ENCODE results near the gene B4GALT2. TPM values are rescaled to one million over a fixed set of nuclear protein-coding genes. Genes with fewer than 3 reads are reported as not detected.

The B4GALT2 gene
- total RNA-seq, 4 donors from 2014 or later = 8.2 to 28.9 (median 22.2) TPM

GRCh38 chr1:43981636-43982035 lies 2.6 kb downstream of the B4GALT2 start:
- peaks cover 0 to 18% (median 0%) of the 10 kb centered on the region in 3 donors for H3K36me3 ChIP-seq
- no peak overlapping the region for H3K4me3 ChIP-seq
- no peak for TF ChIP-seq POLR2A (IDR thresholded peaks at IDR 0.05)
- TF ChIP-seq, protein P1, sequence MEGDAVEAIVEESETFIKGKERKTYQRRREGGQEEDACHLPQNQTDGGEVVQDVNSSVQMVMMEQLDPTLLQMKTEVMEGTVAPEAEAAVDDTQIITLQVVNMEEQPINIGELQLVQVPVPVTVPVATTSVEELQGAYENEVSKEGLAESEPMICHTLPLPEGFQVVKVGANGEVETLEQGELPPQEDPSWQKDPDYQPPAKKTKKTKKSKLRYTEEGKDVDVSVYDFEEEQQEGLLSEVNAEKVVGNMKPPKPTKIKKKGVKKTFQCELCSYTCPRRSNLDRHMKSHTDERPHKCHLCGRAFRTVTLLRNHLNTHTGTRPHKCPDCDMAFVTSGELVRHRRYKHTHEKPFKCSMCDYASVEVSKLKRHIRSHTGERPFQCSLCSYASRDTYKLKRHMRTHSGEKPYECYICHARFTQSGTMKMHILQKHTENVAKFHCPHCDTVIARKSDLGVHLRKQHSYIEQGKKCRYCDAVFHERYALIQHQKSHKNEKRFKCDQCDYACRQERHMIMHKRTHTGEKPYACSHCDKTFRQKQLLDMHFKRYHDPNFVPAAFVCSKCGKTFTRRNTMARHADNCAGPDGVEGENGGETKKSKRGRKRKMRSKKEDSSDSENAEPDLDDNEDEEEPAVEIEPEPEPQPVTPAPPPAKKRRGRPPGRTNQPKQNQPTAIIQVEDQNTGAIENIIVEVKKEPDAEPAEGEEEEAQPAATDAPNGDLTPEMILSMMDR (IDR thresholded peaks at IDR 0.05) = no peak
- H3K4me1 ChIP-seq = peaks cover 3 to 42% (median 7%) of the 10 kb centered on the region in 4 donors
- no peak for DNase-seq
- H3K27me3 ChIP-seq = no peaks in the 10 kb centered on the region
- H3K27ac ChIP-seq = no peak overlapping the region
- no peaks in the 10 kb centered on the region for H3K9me3 ChIP-seq

GRCh38 chr1:43982241-43982640 lies 3.2 kb downstream of the B4GALT2 start:
- Histone ChIP-seq H3K36me3 (peaks cover 0 to 12% (median 0%) of the 10 kb centered on the region in 3 donors), H3K9me3 (no peaks in the 10 kb centered on the region), H3K27ac (no peak overlapping the region), H3K4me3 (no peak overlapping the region), H3K4me1 (peaks cover 0 to 36% (median 7%) of the 10 kb centered on the region in 4 donors), H3K27me3 (no peaks in the 10 kb centered on the region)
- no peak for DNase-seq
- TF ChIP-seq, protein P1 (IDR thresholded peaks at IDR 0.05) = no peak
- TF ChIP-seq POLR2A (IDR thresholded peaks at IDR 0.05) = no peak

GRCh38 chr1:43982808-43983207 lies 3.8 kb downstream of the B4GALT2 start:
- peaks cover 0 to 30% (median 7%) of the 10 kb centered on the region in 4 donors for H3K4me1 ChIP-seq
- DNase-seq = no peak
- peaks cover 0 to 6% (median 0%) of the 10 kb centered on the region in 3 donors for H3K36me3 ChIP-seq
- no peaks in the 10 kb centered on the region for H3K9me3 ChIP-seq
- no peak overlapping the region for H3K27ac ChIP-seq
- H3K4me3 ChIP-seq = no peak overlapping the region
- TF ChIP-seq, protein P1 (IDR thresholded peaks at IDR 0.05) = no peak
- no peak for TF ChIP-seq POLR2A (IDR thresholded peaks at IDR 0.05)
- no peaks in the 10 kb centered on the region for H3K27me3 ChIP-seq

DNA sequence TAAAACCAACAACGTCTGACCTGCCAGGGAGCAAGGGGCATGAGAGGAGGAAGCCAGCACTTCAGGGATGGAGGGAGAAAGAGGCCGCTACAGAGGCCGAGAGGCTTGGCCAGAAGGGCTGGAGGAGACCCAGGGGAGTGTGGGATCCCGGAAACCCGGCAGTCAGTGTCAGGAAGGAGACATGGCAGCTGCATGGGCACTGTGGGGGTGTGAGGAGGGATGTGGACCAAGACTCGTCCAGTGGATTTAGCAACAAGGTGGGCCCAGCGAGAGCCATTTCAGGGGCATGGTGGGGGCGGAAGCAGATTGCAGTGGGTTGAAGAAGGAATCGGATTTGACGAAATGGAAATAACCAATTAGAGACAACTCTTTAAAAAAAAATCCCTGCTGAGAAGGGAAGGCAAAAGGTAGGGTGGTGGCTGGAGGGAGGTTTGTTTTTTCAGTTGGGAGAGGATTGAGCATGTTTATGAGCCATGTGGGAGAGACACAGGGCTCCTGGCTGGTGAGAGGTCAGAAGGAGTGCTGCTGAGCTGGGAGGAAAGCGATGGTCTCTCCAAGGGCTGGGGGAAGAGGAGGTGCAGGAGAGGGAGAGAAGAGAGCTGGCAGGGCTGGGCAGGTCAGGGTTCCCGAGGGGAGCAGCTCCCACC lies 4.4 kb downstream of the B4GALT2 start:
- H3K4me3 ChIP-seq = no peak overlapping the region
- H3K27ac ChIP-seq = no peak overlapping the region
- no peak for TF ChIP-seq POLR2A (IDR thresholded peaks at IDR 0.05)
- TF ChIP-seq, protein P1 (IDR thresholded peaks at IDR 0.05) = no peak

DNA sequence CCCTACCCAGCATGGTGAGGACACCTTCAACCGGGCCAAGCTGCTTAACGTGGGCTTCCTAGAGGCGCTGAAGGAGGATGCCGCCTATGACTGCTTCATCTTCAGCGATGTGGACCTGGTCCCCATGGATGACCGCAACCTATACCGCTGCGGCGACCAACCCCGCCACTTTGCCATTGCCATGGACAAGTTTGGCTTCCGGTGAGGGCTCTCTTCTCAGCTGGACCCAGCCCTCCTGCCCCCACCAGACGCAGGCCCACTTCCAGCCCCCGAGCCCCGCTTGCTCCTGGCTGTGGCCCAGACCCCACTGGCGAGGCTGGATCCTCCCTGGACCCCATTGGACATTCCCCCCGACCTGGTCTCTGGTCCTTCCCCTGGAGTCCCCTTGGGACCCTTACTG lies 5.8 kb downstream of the B4GALT2 start:
- H3K4me1 ChIP-seq = peaks cover 0 to 15% (median 3%) of the 10 kb centered on the region in 4 donors
- no peaks in the 10 kb centered on the region for H3K9me3 ChIP-seq
- no peaks in the 10 kb centered on the region for H3K27me3 ChIP-seq
- TF ChIP-seq, protein P1 (IDR thresholded peaks at IDR 0.05) = no peak
- TF ChIP-seq POLR2A (IDR thresholded peaks at IDR 0.05) = no peak
- H3K36me3 ChIP-seq = no peaks in the 10 kb centered on the region
- no peak overlapping the region for H3K27ac ChIP-seq
- H3K4me3 ChIP-seq = no peak overlapping the region
- no peak for DNase-seq

More for the DNA sequence above, 4.4 kb downstream of the B4GALT2 start:
- Histone ChIP-seq H3K4me1 (peaks cover 0 to 24% (median 7%) of the 10 kb centered on the region in 4 donors), H3K36me3 (peaks cover 0 to under 1% (median 0%) of the 10 kb centered on the region in 3 donors), H3K27me3 (no peaks in the 10 kb centered on the region), H3K9me3 (no peaks in the 10 kb centered on the region)
- DNase-seq = no peak

All from Peyer's patch (tissue), 4 donors.